B cell (primary cell): ENCODE results near the gene NUDT1. TPM values are rescaled to one million over a fixed set of nuclear protein-coding genes. Genes with fewer than 3 reads are reported as not detected.

Experiments used
- ATAC-seq: fragments of 200-7000 bp; cut with Tn5 transposase; one replicate; pipeline ENCODE4 v1.10.0; 2021; ENCODE audit warnings: low read depth, mild to moderate bottlenecking, moderate number of reproducible peaks, moderate library complexity
- CTCF ChIA-PET: fragments of 350-600 bp; sonication (Branson Sonifier 250); formaldehyde crosslinking; loops from one replicate; lab custom pipeline; 2021; ENCODE audit warnings: antibody characterized with exemption, inconsistent platforms; lab: Charles Lee
- POLR2A ChIA-PET: fragments of 350-600 bp; sonication (Branson Sonifier 250); formaldehyde crosslinking; loops from one replicate; lab custom pipeline; 2021; ENCODE audit warnings: antibody characterized with exemption; lab: Charles Lee
- DNase-seq: peaks from one replicate; pipeline ENCODE4 v3.0.0; 2013
- H2AFZ ChIP-seq: 2 replicates; pipeline ENCODE4 v1.6.1; 2012; ENCODE audit warnings: mild to moderate bottlenecking, low read depth, low read length; ENCODE audit not compliant: insufficient read depth, poor library complexity, severe bottlenecking
- H3K27ac ChIP-seq, 2 donors: 1 replicate in 1 of 2; 2 replicates in 1 of 2; pipeline ENCODE4 v1.5.1; 2012 to 2013; ENCODE audit warnings: low read length in 2 of 2, mild to moderate bottlenecking in 2 of 2, moderate library complexity in 1 of 2
- H3K27me3 ChIP-seq, 4 experiments: fragments of 200-600 bp in 1 of 4; sonication (generic) in 1 of 4; replicated peaks in 1 of 4; 1 replicate in 2 of 4; 2 replicates in 2 of 4; pipeline versions ENCODE4 v1.6.1 to v1.7.0; 2013 to 2016; ENCODE audit warnings: low read length in 3 of 4, mild to moderate bottlenecking in 2 of 4, mixed read lengths in 1 of 4, moderate library complexity in 1 of 4; ENCODE audit not compliant: insufficient read depth in 4 of 4, control insufficient read depth in 3 of 4; ENCODE audit errors: control extremely low read depth in 1 of 4
- H3K36me3 ChIP-seq, 2 experiments: replicated peaks in 1 of 2; 1 replicate in 1 of 2; 2 replicates in 1 of 2; pipeline versions ENCODE4 v1.6.1 to v1.7.1; 2013; ENCODE audit warnings: low read length in 1 of 2; ENCODE audit not compliant: insufficient read depth in 2 of 2, control insufficient read depth in 1 of 2; ENCODE audit errors: control extremely low read depth in 1 of 2, extremely low read depth in 1 of 2
- H3K4me1 ChIP-seq, 2 donors: fragments of 200-600 bp in 1 of 2; sonication (generic) in 1 of 2; 1 replicate in 1 of 2; 2 replicates in 1 of 2; pipeline versions ENCODE4 v1.5.1 to v1.6.1; 2013 to 2017; ENCODE audit warnings: low read length in 2 of 2; ENCODE audit not compliant: control insufficient read depth in 2 of 2, insufficient read depth in 2 of 2
- H3K4me2 ChIP-seq: replicated peaks from 2 replicates; pipeline ENCODE3; 2012; ENCODE audit warnings: mild to moderate bottlenecking, low read depth, low read length; ENCODE audit not compliant: poor library complexity, severe bottlenecking
- H3K4me3 ChIP-seq, 5 experiments: fragments of 200-600 bp in 1 of 5; sonication (generic) in 1 of 5; 1 replicate in 3 of 5; 2 replicates in 2 of 5; pipeline versions ENCODE4 v1.5.1 to v1.7.0; 2011 to 2016; ENCODE audit warnings: low read length in 4 of 5, mild to moderate bottlenecking in 4 of 5, low read depth in 2 of 5, control low read depth in 1 of 5, moderate library complexity in 1 of 5; ENCODE audit not compliant: insufficient read depth in 1 of 5; ENCODE audit errors: control extremely low read depth in 1 of 5, extremely low read depth in 1 of 5
- H3K79me2 ChIP-seq: fragments of 200-600 bp; sonication (generic); one replicate; pipeline ENCODE4 v1.6.0; 2016; ENCODE audit warnings: low read length; ENCODE audit not compliant: control insufficient read depth, insufficient read depth
- H3K9ac ChIP-seq: fragments of 200-600 bp; sonication (generic); 2 replicates; pipeline ENCODE4 v1.6.1; 2017; ENCODE audit warnings: mild to moderate bottlenecking, low read length, moderate library complexity
- H3K9me3 ChIP-seq, 3 donors: one replicate each; pipeline versions ENCODE4 v1.6.1 to v1.7.1; 2013; ENCODE audit warnings: low read length in 2 of 3; ENCODE audit not compliant: control insufficient read depth in 2 of 3, insufficient read depth in 1 of 3; ENCODE audit errors: control extremely low read depth in 1 of 3
- H4K20me1 ChIP-seq: 2 replicates; pipeline ENCODE4 v1.6.0; 2012; ENCODE audit warnings: mild to moderate bottlenecking, low read length; ENCODE audit not compliant: insufficient read depth, control insufficient read depth, poor library complexity, severe bottlenecking
- H3K27ac Mint-ChIP-seq: one replicate; pipeline ENCODE4 v1.8.0; 2021; ENCODE audit warnings: mixed read lengths
- H3K27me3 Mint-ChIP-seq: one replicate; pipeline ENCODE4 v1.8.0; 2021; ENCODE audit warnings: mixed read lengths
- H3K4me1 Mint-ChIP-seq: one replicate; pipeline ENCODE4 v1.8.0; 2021; ENCODE audit warnings: mixed read lengths
- H3K4me3 Mint-ChIP-seq: one replicate; pipeline ENCODE4 v1.8.0; 2021; ENCODE audit warnings: mixed read lengths
- H3K9me3 Mint-ChIP-seq: one replicate; pipeline ENCODE4 v1.8.0; 2022; ENCODE audit warnings: mixed read lengths; ENCODE audit not compliant: insufficient read depth
- EZH2 ChIP-seq: IDR thresholded peaks from 2 replicates; pipeline ENCODE4 v1.6.1; 2012; ENCODE audit warnings: borderline replicate concordance, low read depth, mild to moderate bottlenecking, moderate library complexity, low read length; ENCODE audit not compliant: insufficient read depth, poor library complexity, severe bottlenecking
- WGBS: methylation state at CpG from one replicate; pipeline ENCODE4 v1.1.5; 2013; ENCODE audit warnings: missing lambda C conversion rate; ENCODE audit not compliant: insufficient coverage; 5-methylcytosine and 5-hydroxymethylcytosine counted together
- intact Hi-C: fragments of 100-400 bp; cut with micrococcal nuclease; formaldehyde crosslinking; loops from one replicate; pipeline ENCODE4 v1.10.0; 2022
- polyA plus RNA-seq: library from polyadenylated mRNA; depleted of rRNA; stranded (reverse); fragments of >200 nt; gene quantifications from 2 replicates; pipeline ENCODE4 v1.2.3, GENCODE V29; 2012
- total RNA-seq, 2 donors: library from RNA; stranded (reverse); fragments of 120-200 nt in 1 of 2; gene quantifications; 1 replicate in 1 of 2; 2 replicates in 1 of 2; pipeline versions ENCODE4 v1.2.3 to v1.2.4, GENCODE V29; 2013 to 2022
- TF ChIP-seq, protein P1 (sequence below): fragments of 200-600 bp; IDR thresholded peaks from one replicate; pipeline ENCODE4 v1.8.0; 2022; ENCODE audit warnings: antibody characterized with exemption, mild to moderate bottlenecking

NUDT1 gene
- total and polyA plus RNA-seq, 2 donors (not counting 1 experiment from before 2014, with no cell fraction given), result 21.1 to 22.9 TPM

DNA sequence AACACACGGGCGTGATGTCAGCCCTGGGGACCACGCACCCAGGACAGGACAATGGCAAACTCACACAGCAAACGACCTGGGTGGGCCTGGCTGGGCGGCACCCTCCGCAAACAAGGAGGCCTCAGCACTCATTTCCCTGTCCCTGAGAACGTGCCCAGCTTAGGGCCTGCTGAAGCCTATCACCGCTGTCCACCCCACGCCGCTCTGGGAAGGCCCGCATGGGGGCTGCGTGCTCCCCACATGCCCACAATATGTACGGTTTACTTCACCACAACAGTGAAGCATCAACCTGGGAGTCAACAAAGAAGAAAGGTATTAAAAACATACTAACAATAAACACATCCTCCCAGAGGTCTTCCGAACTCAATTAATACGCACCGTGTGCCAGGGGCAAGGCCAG, 21.5 kb upstream of the NUDT1 start:
- H2AFZ ChIP-seq, result no peak overlapping the region
- ChIA-PET CTCF (no interaction called here), POLR2A (no interaction called here)
- H3K4me3 Mint-ChIP-seq, result no peak overlapping the region
- H3K9me3 Mint-ChIP-seq, result no peaks in the 10 kb centered on the region
- intact Hi-C loops, result no loop called here
- H3K36me3 ChIP-seq, result peaks cover 0 to 76% of the 10 kb centered on the region in 2 experiments
- no peaks in the 10 kb centered on the region for H3K27me3 Mint-ChIP-seq
- peaks cover 34% of the 10 kb centered on the region for H3K79me2 ChIP-seq
- no peak for DNase-seq
- H4K20me1 ChIP-seq, result peaks cover 4% of the 10 kb centered on the region
- H3K4me1 ChIP-seq, result no peaks in the 10 kb centered on the region
- H3K9me3 ChIP-seq, result no peaks in the 10 kb centered on the region
- no peak overlapping the region for H3K27ac Mint-ChIP-seq
- H3K4me1 Mint-ChIP-seq, result no peaks in the 10 kb centered on the region
- WGBS, result 97% methylated on average over 16 of the region's 16 CpGs
- no peak overlapping the region for H3K27ac ChIP-seq
- no peak overlapping the region for H3K4me2 ChIP-seq
- no peaks in the 10 kb centered on the region for H3K27me3 ChIP-seq
- no peak overlapping the region for H3K9ac ChIP-seq
- no peak for TF ChIP-seq EZH2
- TF ChIP-seq, protein P1, sequence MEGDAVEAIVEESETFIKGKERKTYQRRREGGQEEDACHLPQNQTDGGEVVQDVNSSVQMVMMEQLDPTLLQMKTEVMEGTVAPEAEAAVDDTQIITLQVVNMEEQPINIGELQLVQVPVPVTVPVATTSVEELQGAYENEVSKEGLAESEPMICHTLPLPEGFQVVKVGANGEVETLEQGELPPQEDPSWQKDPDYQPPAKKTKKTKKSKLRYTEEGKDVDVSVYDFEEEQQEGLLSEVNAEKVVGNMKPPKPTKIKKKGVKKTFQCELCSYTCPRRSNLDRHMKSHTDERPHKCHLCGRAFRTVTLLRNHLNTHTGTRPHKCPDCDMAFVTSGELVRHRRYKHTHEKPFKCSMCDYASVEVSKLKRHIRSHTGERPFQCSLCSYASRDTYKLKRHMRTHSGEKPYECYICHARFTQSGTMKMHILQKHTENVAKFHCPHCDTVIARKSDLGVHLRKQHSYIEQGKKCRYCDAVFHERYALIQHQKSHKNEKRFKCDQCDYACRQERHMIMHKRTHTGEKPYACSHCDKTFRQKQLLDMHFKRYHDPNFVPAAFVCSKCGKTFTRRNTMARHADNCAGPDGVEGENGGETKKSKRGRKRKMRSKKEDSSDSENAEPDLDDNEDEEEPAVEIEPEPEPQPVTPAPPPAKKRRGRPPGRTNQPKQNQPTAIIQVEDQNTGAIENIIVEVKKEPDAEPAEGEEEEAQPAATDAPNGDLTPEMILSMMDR, result no peak
- no peak overlapping the region for H3K4me3 ChIP-seq
- ATAC-seq, result no peak

DNA sequence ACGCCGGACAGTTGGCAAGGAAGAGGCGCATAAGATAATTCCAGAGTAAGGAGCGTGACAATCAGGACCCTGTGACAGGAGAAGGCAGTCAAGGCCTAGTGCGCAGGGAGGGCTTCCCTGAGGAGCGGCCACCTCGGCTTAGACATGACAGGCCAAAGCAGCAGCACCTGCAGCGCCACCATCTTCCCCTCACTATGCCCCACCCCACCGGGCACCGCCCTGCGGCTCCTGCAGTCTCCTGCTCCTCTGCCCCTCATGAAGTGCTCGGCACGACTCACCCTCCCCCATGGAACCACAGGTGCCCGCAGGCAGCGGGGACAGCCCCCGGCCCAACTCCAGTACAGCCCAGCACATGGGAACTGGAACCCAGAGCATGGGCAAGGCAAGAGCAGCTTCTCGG, 21.1 kb upstream of the NUDT1 start:
- H3K27ac ChIP-seq, result no peak overlapping the region
- no peak overlapping the region for H3K9ac ChIP-seq
- Mint-ChIP-seq H3K27me3 (no peaks in the 10 kb centered on the region), H3K27ac (no peak overlapping the region), H3K9me3 (no peaks in the 10 kb centered on the region), H3K4me1 (peaks cover under 1% of the 10 kb centered on the region), H3K4me3 (no peak overlapping the region)
- DNase-seq, result no peak
- POLR2A ChIA-PET, result no interaction called here
- H4K20me1 ChIP-seq, result peaks cover 7% of the 10 kb centered on the region
- intact Hi-C loops, result no loop called here
- no peak for TF ChIP-seq EZH2
- H3K9me3 ChIP-seq, result peaks cover 0 to 3% (median 0%) of the 10 kb centered on the region in 3 donors
- H3K4me2 ChIP-seq, result no peak overlapping the region
- CTCF ChIA-PET, result no interaction called here
- H3K79me2 ChIP-seq, result peaks cover 39% of the 10 kb centered on the region
- 95% methylated on average over 17 of the region's 17 CpGs for WGBS
- no peak for ATAC-seq
- H3K4me1 ChIP-seq, result no peaks in the 10 kb centered on the region
- no peak overlapping the region for H2AFZ ChIP-seq
- no peak overlapping the region for H3K4me3 ChIP-seq
- peaks cover 0 to 76% of the 10 kb centered on the region in 2 experiments for H3K36me3 ChIP-seq
- no peaks in the 10 kb centered on the region for H3K27me3 ChIP-seq
